Activated gamma-delta T cell treated with Interleukin-2 at 50 U/mL for 16 hours (primary cell): ENCODE results near the gene FRMD7.
"Not testable (repeated sequence)": the region's sequence is repeated elsewhere in the genome, so short reads cannot be mapped to it uniquely, and the experiment has no call there.

Experiments used
- DNase-seq: peaks from one replicate; pipeline ENCODE4 v3.0.0-alpha.2; 2020

The FRMD7 gene

GRCh38 chrX:132093239-132093860 is 34.5 kb downstream of the FRMD7 start:
- no peak for DNase-seq

GRCh38 chrX:132092439-132093065 is 35.3 kb downstream of the FRMD7 start:
- DNase-seq, result peak; percentile 39

- DNase-seq, result no peak
Observed at GRCh38 chrX:132090403-132091159, 37.2 kb downstream of the FRMD7 start.

GRCh38 chrX:132088864-132089263 is 39.0 kb downstream of the FRMD7 start:
- DNase-seq, result no peak

GRCh38 chrX:132086672-132087071 is 41.1 kb downstream of the FRMD7 start:
- no peak for DNase-seq

- DNase-seq, result no peak
Observed at GRCh38 chrX:132085786-132086185, 42.0 kb downstream of the FRMD7 start.

GRCh38 chrX:132077912-132078311 is 49.9 kb downstream of the FRMD7 start:
- DNase-seq, result no peak

- no peak for DNase-seq
Observed at GRCh38 chrX:132077414-132077813, 50.4 kb downstream of the FRMD7 start.

GRCh38 chrX:132071254-132071653 is 56.6 kb downstream of the FRMD7 start:
- no peak for DNase-seq

- no peak for DNase-seq
Observed at GRCh38 chrX:132068405-132068804, 59.4 kb downstream of the FRMD7 start.

GRCh38 chrX:132063862-132064261 is 64.0 kb downstream of the FRMD7 start:
- no peak for DNase-seq

- DNase-seq, result no peak
Observed at GRCh38 chrX:132063334-132063733, 64.5 kb downstream of the FRMD7 start.

- DNase-seq, result no peak
Observed at GRCh38 chrX:132059973-132060540, 67.8 kb downstream of the FRMD7 start.

GRCh38 chrX:132058975-132059374 is 68.8 kb downstream of the FRMD7 start:
- DNase-seq, result no peak

- DNase-seq, result no peak
Observed at GRCh38 chrX:132058050-132058449, 69.8 kb downstream of the FRMD7 start.

GRCh38 chrX:132051778-132052177 is 76.0 kb downstream of the FRMD7 start:
- not testable (repeated sequence) for DNase-seq

GRCh38 chrX:132046533-132046932 is 81.3 kb downstream of the FRMD7 start:
- no peak for DNase-seq

- DNase-seq, result no peak
Observed at GRCh38 chrX:132045456-132045855, 82.4 kb downstream of the FRMD7 start.

GRCh38 chrX:132044953-132045352 is 82.9 kb downstream of the FRMD7 start:
- no peak for DNase-seq

- no peak for DNase-seq
Observed at GRCh38 chrX:132043977-132044376, 83.8 kb downstream of the FRMD7 start.

- no peak for DNase-seq
Observed at GRCh38 chrX:132041015-132041414, 86.8 kb downstream of the FRMD7 start.

GRCh38 chrX:132040066-132040465 is 87.8 kb downstream of the FRMD7 start:
- no peak for DNase-seq

GRCh38 chrX:132037479-132037993 is 90.3 kb downstream of the FRMD7 start:
- no peak for DNase-seq

- no peak for DNase-seq
Observed at GRCh38 chrX:132034648-132035047, 93.2 kb downstream of the FRMD7 start.
